Right lobe of liver (tissue), 6 donors: Measurements from ENCODE around the gene KLHL42. TPM values are rescaled to one million over a fixed set of nuclear protein-coding genes. Genes with fewer than 3 reads are reported as not detected.

Experiments
- ATAC-seq, 4 donors: fragments of 200-7000 bp; cut with Tn5 transposase; one replicate each; pipeline ENCODE4 v1.9.1; 2020; ENCODE audit warnings: mild to moderate bottlenecking in 4 of 4, moderate library complexity in 4 of 4
- DNase-seq, 3 donors: peaks; one replicate each; pipeline ENCODE4 v3.0.0-alpha.2; 2020
- H3K27ac ChIP-seq, 3 donors: fragments of 200-600 bp; one replicate each; pipeline ENCODE4 v1.8.0; 2022
- H3K27me3 ChIP-seq, 2 donors: fragments of 200-600 bp; one replicate each; pipeline ENCODE4 v1.8.0; 2022
- H3K36me3 ChIP-seq, 4 donors: fragments of 200-600 bp; sonication (generic) in 1 of 4; one replicate each; pipeline versions ENCODE4 v1.5.1 to v1.8.0; 2017 to 2022; ENCODE audit warnings: control low read depth in 1 of 4
- H3K4me1 ChIP-seq, 4 donors: fragments of 200-600 bp; sonication (generic) in 1 of 4; one replicate each; pipeline versions ENCODE4 v1.5.1 to v1.8.0; 2017 to 2022; ENCODE audit warnings: control low read depth in 1 of 4
- H3K4me3 ChIP-seq, 3 donors: fragments of 200-600 bp; one replicate each; pipeline ENCODE4 v1.8.0; 2022
- H3K9me3 ChIP-seq, 4 donors: fragments of 200-600 bp; sonication (generic) in 1 of 4; one replicate each; pipeline versions ENCODE4 v1.5.1 to v1.8.0; 2017 to 2022; ENCODE audit warnings: control low read depth in 1 of 4
- POLR2A ChIP-seq: fragments of 450-650 bp; IDR thresholded peaks from one replicate; pipeline ENCODE4 v1.6.1; 2017; ENCODE audit warnings: antibody characterized with exemption, mild to moderate bottlenecking
- WGBS: methylation state at CpG from one replicate; pipeline ENCODE4 v1.1.6; 2018; ENCODE audit warnings: low coverage, low lambda C conversion rate; ENCODE audit not compliant: insufficient coverage; ENCODE audit errors: missing lambda C conversion rate; 5-methylcytosine and 5-hydroxymethylcytosine counted together
- intact Hi-C, 2 donors: fragments of 100-400 bp; cut with DNase I; formaldehyde crosslinking; loops; one replicate each; pipeline versions ENCODE4 v1.11.2 to v1.14.1; 2022
- total RNA-seq, 6 experiments: library from RNA; depleted of rRNA in 2 of 6; stranded (reverse); fragments of >200 nt in 2 of 6; fragmentation: NEBNext Ultra II Directional in 3 of 6; extraction: Animal tissue kit (Norgen Biotek cat#: 25700) in 3 of 6; gene quantifications; one replicate each; pipeline versions ENCODE4 v1.1.0 to v1.2.4, GENCODE V29; 2016 to 2023
- TF ChIP-seq, protein P1 (sequence below), 4 donors: fragments of 200-600 bp in 3 of 4; fragments of 450-650 bp in 1 of 4; IDR thresholded peaks; one replicate each; pipeline versions ENCODE4 v1.5.1 to v1.8.0; 2016 to 2022; ENCODE audit warnings: antibody characterized with exemption in 4 of 4, mild to moderate bottlenecking in 2 of 4
- donor health status: DM: no; HTN: yes; CAD: no.
- donor health status: DM: no; HTN: no; CAD: no.
- donor health status: DM: no; HTN: no; CAD: no.
- donor health status: DM: no; HTN: yes; CAD: no.
- donor health status: DM: no; HTN: yes; CAD: no.

KLHL42 gene
- total RNA-seq, 6 experiments from 2014 or later = 9.4 to 15.3 (median 10.6) TPM

DNA sequence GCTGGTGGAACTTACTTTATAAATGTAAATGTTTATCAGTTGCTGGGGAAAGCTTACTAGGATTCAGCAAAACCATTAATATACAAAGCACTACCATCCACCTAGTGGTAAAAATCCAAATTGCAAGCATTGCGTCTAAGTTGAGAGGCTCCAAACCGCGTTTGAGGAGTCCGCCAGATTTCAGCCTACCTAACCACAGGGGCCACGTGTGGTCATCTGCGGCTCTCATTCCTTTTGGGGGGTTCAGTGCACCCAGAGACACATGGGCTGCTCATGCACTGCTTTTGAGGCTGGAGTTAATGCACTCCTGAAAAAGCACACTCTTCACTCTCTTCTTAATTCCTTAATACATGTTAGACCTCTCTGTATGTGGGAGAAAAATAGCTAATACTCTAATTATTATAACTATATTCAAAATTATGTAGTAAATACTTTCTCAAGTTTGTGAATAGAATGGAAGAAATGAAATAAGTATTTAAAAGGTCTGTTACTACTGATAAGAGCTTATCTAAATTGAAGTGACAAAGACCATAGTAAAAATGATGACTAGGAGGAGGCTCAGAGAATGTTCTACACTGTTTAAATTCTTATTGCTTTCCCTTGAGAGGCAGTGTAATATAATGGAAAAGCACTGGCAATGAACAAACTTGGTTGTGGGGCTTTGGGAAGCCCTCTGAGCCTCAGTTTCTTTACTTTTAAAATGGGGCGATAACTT, 41.4 kb downstream of the KLHL42 start:
- ATAC-seq (peak; percentile 91 to 96 (median 95)), DNase-seq (peak in 1 of 3 donors; percentile 17)
- Histone ChIP-seq H3K27ac (no peak overlapping the region), H3K9me3 (no peaks in the 10 kb centered on the region), H3K27me3 (no peaks in the 10 kb centered on the region), H3K36me3 (no peaks in the 10 kb centered on the region), H3K4me3 (no peak overlapping the region), H3K4me1 (no peaks in the 10 kb centered on the region)
- no peak for TF ChIP-seq POLR2A
- TF ChIP-seq, protein P1, sequence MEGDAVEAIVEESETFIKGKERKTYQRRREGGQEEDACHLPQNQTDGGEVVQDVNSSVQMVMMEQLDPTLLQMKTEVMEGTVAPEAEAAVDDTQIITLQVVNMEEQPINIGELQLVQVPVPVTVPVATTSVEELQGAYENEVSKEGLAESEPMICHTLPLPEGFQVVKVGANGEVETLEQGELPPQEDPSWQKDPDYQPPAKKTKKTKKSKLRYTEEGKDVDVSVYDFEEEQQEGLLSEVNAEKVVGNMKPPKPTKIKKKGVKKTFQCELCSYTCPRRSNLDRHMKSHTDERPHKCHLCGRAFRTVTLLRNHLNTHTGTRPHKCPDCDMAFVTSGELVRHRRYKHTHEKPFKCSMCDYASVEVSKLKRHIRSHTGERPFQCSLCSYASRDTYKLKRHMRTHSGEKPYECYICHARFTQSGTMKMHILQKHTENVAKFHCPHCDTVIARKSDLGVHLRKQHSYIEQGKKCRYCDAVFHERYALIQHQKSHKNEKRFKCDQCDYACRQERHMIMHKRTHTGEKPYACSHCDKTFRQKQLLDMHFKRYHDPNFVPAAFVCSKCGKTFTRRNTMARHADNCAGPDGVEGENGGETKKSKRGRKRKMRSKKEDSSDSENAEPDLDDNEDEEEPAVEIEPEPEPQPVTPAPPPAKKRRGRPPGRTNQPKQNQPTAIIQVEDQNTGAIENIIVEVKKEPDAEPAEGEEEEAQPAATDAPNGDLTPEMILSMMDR (IDR thresholded peaks at IDR 0.05) = peak; percentile 77 to 81 (median 78)
- intact Hi-C loops = loop anchor here in 1 of 2 donors (5.0 kb wide), 1 partner anchor 84 kb away; no protein-coding TSS in a partner anchor
- 14% methylated on average over 7 of the region's 7 CpGs for WGBS

DNA sequence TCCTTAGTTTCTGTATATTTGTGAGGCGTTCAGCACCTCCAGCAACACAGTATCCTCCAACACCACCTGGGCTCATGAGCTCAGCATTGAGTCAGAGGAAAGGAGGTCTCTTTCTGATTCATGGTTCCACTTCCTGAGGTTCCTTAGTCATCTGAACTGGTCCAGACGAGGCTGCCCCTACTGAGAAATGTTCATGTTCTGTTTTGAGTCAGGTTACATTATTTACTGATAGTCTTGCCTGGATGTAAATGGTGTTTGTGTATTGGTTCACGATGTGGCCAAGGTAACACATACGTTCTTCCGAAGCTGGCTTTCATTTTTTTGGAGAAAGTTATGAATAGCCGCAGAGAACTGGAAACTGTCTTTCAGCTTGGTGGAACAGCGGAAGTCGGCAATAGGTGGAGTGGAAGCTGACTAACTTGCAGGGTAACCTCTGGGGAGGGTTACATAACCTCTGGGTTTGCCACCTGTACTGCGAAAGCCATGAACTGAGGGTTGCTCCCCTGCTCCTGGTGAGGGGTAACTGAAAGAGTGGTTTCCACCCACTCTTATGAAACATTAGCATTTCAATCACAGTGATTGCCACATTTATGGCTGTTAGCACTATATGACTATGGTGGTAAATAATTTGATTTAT, 42.2 kb downstream of the KLHL42 start:
- intact Hi-C loops = loop anchor here in 1 of 2 donors (5.0 kb wide), 1 partner anchor 85 kb away; no protein-coding TSS in a partner anchor
- 43% methylated on average over 7 of the region's 9 CpGs for WGBS

DNA sequence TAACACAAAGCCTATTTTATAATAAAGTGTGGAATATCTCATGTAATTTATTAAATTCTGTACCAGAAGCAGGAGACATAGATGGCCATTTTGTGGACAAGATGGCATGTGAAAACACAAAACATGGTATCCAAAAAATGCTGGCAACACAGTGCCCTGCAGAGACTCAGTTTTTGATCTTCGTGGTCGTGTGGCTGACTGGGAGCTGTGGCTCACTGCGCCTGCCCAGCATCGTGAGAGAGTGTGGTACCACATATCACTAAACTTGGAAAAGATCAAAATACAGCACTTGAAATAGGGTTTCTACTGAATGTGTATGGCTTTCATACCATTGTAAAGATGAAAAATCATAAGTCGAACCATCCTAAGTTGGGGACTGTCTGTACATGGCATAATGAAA, 43.0 kb downstream of the KLHL42 start:
- Histone ChIP-seq H3K27me3 (no peaks in the 10 kb centered on the region), H3K4me3 (no peak overlapping the region), H3K36me3 (no peaks in the 10 kb centered on the region), H3K27ac (no peak overlapping the region), H3K9me3 (no peaks in the 10 kb centered on the region), H3K4me1 (no peaks in the 10 kb centered on the region)
- DNase-seq (no peak), ATAC-seq (no peak)
- intact Hi-C loops = loop anchor here in 1 of 2 donors (5.0 kb wide), 1 partner anchor 86 kb away; no protein-coding TSS in a partner anchor
- WGBS = 57% methylated on average over 4 of the region's 5 CpGs
- no peak for TF ChIP-seq POLR2A
- TF ChIP-seq, protein P1 (IDR thresholded peaks at IDR 0.05) = no peak

More for the DNA sequence above, 42.2 kb downstream of the KLHL42 start:
- ATAC-seq (no peak), DNase-seq (no peak)
- Histone ChIP-seq H3K27me3 (no peaks in the 10 kb centered on the region), H3K27ac (no peak overlapping the region), H3K4me1 (no peaks in the 10 kb centered on the region), H3K4me3 (no peak overlapping the region), H3K36me3 (no peaks in the 10 kb centered on the region), H3K9me3 (no peaks in the 10 kb centered on the region)
- TF ChIP-seq, protein P1 (IDR thresholded peaks at IDR 0.05) = no peak

DNA sequence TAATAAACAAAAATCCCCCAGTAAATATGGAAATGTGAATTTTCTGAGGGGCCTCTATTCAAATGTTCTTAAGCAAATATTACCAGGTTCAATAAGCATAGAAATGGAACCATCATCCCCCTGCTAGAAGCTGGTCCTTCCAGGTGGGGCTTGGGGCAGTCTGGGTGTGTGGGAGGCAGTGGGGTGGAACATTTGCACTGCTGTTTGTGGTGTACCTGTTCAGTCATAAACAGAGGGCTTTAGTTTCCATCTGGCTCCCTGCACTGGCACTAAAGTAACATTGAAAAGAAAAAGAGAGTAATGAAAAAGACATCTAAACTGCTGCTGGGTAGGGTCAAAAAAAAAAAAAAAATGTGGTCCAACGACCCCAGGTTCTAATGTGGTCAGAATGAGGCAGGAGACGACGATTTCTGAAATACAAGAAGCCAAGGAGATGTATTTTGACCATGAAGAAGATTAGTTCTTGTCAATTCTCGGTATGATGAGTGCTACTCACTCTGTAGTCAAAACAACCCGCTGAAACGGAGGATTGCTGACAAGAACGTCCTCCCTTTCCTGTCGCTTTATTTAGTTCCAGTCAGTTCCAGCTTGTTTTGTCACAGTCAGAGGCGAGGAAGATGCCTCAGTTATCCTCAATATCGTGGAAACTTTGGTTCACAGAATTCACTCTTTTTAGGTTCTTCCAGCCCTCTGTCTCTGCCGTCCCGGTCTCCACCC, 44.3 kb downstream of the KLHL42 start:
- Histone ChIP-seq H3K9me3 (no peaks in the 10 kb centered on the region), H3K27ac (no peak overlapping the region), H3K4me3 (no peak overlapping the region), H3K27me3 (no peaks in the 10 kb centered on the region), H3K36me3 (no peaks in the 10 kb centered on the region), H3K4me1 (no peaks in the 10 kb centered on the region)
- 53% methylated on average over 12 of the region's 12 CpGs for WGBS
- DNase-seq (no peak), ATAC-seq (no peak)
- TF ChIP-seq POLR2A = no peak
- TF ChIP-seq, protein P1 (IDR thresholded peaks at IDR 0.05) = no peak
- intact Hi-C loops = loop anchor here in 1 of 2 donors (5.0 kb wide), 1 partner anchor 87 kb away; no protein-coding TSS in a partner anchor
